AG09319 (cell line): Measurements from ENCODE around the gene SDHB.
A peak's percentile ranks its signal among the peaks of the same experiment; 100 is the strongest.

Source experiments
- DNase-seq: peaks from one replicate; pipeline ENCODE4 v3.0.0-alpha.2; 2010; ENCODE audit warnings: low read depth; ENCODE audit errors: extremely low read depth
- CTCF ChIP-seq: IDR thresholded peaks from 2 replicates; pipeline ENCODE4 v1.5.1; 2011; ENCODE audit warnings: low read depth, mild to moderate bottlenecking, inconsistent platforms, low read length, moderate library complexity

Gene SDHB

GRCh38 chr1:17045634-17046333, 8.0 kb downstream of the SDHB start:
- DNase-seq, result no peak
- peak; percentile 70 for TF ChIP-seq CTCF

DNA sequence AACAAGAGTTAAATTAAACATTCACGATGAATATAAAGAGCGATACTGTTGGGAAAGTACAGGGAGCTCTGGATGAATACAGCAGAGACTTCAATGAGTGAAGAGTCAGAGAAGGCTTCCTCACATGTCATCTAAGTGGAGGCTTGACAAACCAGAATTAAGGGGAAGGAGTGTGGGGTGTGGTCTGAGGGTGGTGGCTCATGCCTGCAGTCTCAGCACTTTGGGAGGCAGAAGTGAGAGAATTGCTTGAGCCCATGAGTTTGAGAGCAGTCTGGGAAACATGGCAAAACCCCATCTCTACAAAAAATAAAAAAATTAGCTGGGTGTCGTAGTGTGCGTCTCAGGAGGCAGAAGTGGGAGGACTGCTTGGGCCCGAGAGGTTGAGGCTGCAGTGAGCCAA, 8.7 kb downstream of the SDHB start:
- no peak for TF ChIP-seq CTCF
- no peak for DNase-seq

- no peak for TF ChIP-seq CTCF
- DNase-seq, result no peak
Measured at GRCh38 chr1:17043676-17044075, 10.2 kb downstream of the SDHB start.

GRCh38 chr1:17040135-17040534, 13.7 kb downstream of the SDHB start:
- no peak for DNase-seq
- TF ChIP-seq CTCF, result no peak

DNA sequence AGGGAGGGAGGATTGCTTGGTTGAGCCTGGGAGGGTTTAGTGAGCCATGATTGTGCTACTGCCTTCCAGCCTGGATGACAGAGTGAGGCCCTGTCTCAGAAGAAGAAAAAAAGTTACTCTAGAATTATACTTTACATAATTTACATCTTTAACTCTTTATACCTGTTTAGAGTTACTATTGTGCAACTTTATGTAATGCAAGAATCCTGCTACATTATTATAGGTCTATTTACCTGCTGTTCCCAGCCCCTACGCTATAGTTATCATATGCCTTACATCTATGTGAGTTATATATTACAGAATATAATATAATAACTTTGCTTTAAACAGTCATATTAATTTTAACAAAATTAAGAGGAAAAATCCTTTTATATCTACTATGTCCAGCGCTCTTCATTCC, 14.3 kb downstream of the SDHB start:
- no peak for DNase-seq

GRCh38 chr1:17033481-17033880, 20.4 kb downstream of the SDHB start:
- no peak for DNase-seq
- no peak for TF ChIP-seq CTCF

More for the DNA sequence above, 14.3 kb downstream of the SDHB start:
- no peak for TF ChIP-seq CTCF

GRCh38 chr1:17032741-17033140, 21.1 kb downstream of the SDHB start:
- peak; percentile 19 for DNase-seq
- TF ChIP-seq CTCF, result no peak
